Measurements from ENCODE around the gene SNX7.

GRCh38 chr1:98688110-98688739 is 26.7 kb downstream of the SNX7 start:
- TF ChIP-seq EP300 (IDR thresholded peaks at IDR 0.05; ENCODE audit: borderline replicate concordance in 1 of 2, low read depth in 1 of 2, low read length in 1 of 2) (no peak), POLR2AphosphoS5 (IDR thresholded peaks at IDR 0.05; ENCODE audit: low read depth, low read length) (no peak), CTCF (IDR thresholded peaks at IDR 0.05) (no peak)
